Natural killer cell (primary cell): ENCODE data around the gene SPG11. TPM values are rescaled to one million over a fixed set of nuclear protein-coding genes. Genes with fewer than 3 reads are reported as not detected.
A peak's percentile ranks its signal among the peaks of the same experiment; 100 is the strongest.

Experiments
- ATAC-seq, 3 donors: fragments of 150-1000 bp in 2 of 3; fragments of 200-7000 bp in 1 of 3; cut with Tn5 transposase; 1 replicate in 1 of 3; 2 replicates in 2 of 3; pipeline ENCODE4 v1.10.0; 2021; ENCODE audit warnings: mild to moderate bottlenecking in 2 of 3, moderate library complexity in 2 of 3
- DNase-seq, 2 donors: peaks; one replicate each; pipeline versions ENCODE4 v3.0.0 to v3.0.0-alpha.2; 2013 to 2021; ENCODE audit warnings: mixed read lengths in 1 of 2
- H3K27ac ChIP-seq: one replicate; pipeline ENCODE4 v1.5.1; 2013; ENCODE audit warnings: mild to moderate bottlenecking, low read length
- H3K27me3 ChIP-seq: one replicate; pipeline ENCODE4 v1.6.1; 2013; ENCODE audit warnings: low read length; ENCODE audit not compliant: control insufficient read depth, insufficient read depth
- H3K36me3 ChIP-seq: one replicate; pipeline ENCODE4 v1.6.1; 2013; ENCODE audit warnings: low read length; ENCODE audit not compliant: control insufficient read depth, insufficient read depth
- H3K4me1 ChIP-seq: one replicate; pipeline ENCODE4 v1.6.1; 2013; ENCODE audit warnings: low read length; ENCODE audit not compliant: control insufficient read depth, insufficient read depth
- H3K4me3 ChIP-seq: one replicate; pipeline ENCODE4 v1.5.1; 2013; ENCODE audit warnings: low read length
- H3K9me3 ChIP-seq: one replicate; pipeline ENCODE4 v1.6.1; 2013; ENCODE audit warnings: low read length; ENCODE audit not compliant: control insufficient read depth, insufficient read depth
- H3K27ac Mint-ChIP-seq, 2 donors: one replicate each; pipeline ENCODE4 v1.8.0; 2022; ENCODE audit warnings: mild to moderate bottlenecking in 2 of 2, mixed read lengths in 2 of 2, moderate library complexity in 1 of 2
- H3K27me3 Mint-ChIP-seq, 2 donors: one replicate each; pipeline ENCODE4 v1.8.0; 2022; ENCODE audit warnings: low read depth in 2 of 2, mixed read lengths in 2 of 2
- H3K36me3 Mint-ChIP-seq: one replicate; pipeline ENCODE4 v1.8.0; 2022; ENCODE audit warnings: mixed read lengths
- H3K4me1 Mint-ChIP-seq, 2 donors: one replicate each; pipeline ENCODE4 v1.8.0; 2022; ENCODE audit warnings: mixed read lengths in 2 of 2
- H3K4me3 Mint-ChIP-seq: one replicate; pipeline ENCODE4 v1.8.0; 2022; ENCODE audit warnings: mild to moderate bottlenecking, moderate library complexity, mixed read lengths
- H3K9me3 Mint-ChIP-seq, 2 donors: one replicate each; pipeline ENCODE4 v1.8.0; 2022; ENCODE audit warnings: mixed read lengths in 2 of 2
- WGBS: methylation state at CpG from one replicate; pipeline ENCODE4 v1.1.7; 2013; ENCODE audit warnings: missing lambda C conversion rate; ENCODE audit not compliant: insufficient coverage; 5-methylcytosine and 5-hydroxymethylcytosine counted together
- intact Hi-C: fragments of 100-400 bp; cut with micrococcal nuclease; formaldehyde crosslinking; loops from one replicate; pipeline ENCODE4 v1.14.2; 2022
- total RNA-seq, 4 donors: library from RNA; stranded (reverse); fragments of 120-200 nt in 1 of 4; gene quantifications; one replicate each; pipeline versions ENCODE4 v1.2.3 to v1.2.4, GENCODE V29; 2013 to 2022
- TF ChIP-seq, protein P1 (sequence below): fragments of 200-600 bp; IDR thresholded peaks from one replicate; pipeline ENCODE4 v1.8.0; 2022; ENCODE audit warnings: antibody characterized with exemption

Gene SPG11
- total RNA-seq, 3 donors from 2014 or later (not counting 1 experiment from before 2014, with no cell fraction given): 123 to 154 (median 153) TPM

DNA sequence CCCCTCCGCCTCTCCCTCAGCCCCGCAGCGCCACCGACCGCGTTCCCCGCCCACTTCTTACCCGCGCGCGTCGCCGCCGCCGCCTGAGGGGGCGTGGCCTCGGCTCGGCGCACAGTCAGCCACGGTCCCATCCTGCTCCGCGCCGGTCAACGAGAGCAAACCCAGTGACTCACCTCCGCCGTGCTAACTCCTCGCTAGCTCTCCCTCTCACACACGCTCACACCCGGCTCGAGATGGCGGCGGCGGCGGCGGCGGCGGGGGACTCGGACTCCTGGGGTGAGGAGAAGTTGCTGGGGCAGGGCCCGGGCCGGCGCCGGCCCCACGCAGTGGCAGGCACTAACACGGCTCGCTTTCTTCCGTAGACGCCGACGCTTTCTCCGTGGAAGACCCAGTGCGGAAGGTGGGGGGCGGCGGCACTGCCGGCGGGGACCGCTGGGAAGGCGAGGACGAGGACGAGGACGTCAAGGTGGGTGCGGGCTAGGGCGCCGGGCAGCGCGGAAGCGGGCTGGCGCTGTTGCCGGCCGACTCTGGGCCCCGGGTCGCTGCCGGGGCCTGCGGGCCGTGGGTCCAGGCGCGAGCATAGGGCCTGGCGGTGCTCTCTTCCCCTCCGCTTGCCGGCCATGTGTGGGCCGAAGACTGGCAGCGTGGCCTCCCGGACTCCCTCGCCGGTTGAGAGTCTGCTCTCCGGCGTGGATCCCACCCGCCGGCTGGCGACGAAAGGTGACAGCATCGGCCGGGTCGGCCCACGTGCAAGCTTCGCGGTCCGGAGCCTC lies 126.3 kb downstream of the SPG11 start, which contains the start of gene EIF3J:
Gene EIF3J (plus strand): TSS at position 186 of the 773 bp plus-strand sequence. CDS start 48 bp downstream, at position 234.
- Mint-ChIP-seq H3K36me3 (peaks cover 10% of the 10 kb centered on the region), H3K27ac (peak within 1 kb of the TSS; percentile 94 to 97), H3K4me1 (peaks cover 44 to 47% of the 10 kb centered on the region in 2 donors), H3K9me3 (no peaks in the 10 kb centered on the region), H3K27me3 (no peaks in the 10 kb centered on the region), H3K4me3 (peak within 1 kb of the TSS; percentile 90)
- Histone ChIP-seq H3K4me1 (peaks cover 15% of the 10 kb centered on the region), H3K36me3 (peaks cover 13% of the 10 kb centered on the region), H3K4me3 (peak within 1 kb of the TSS; percentile 82), H3K27ac (peak within 1 kb of the TSS; percentile 76), H3K27me3 (no peaks in the 10 kb centered on the region), H3K9me3 (no peaks in the 10 kb centered on the region)
- ATAC-seq (peak; percentile 87 to 97 (median 90)), DNase-seq (peak; percentile 94 to 98)
- under 1% methylated on average over 96 of the region's 97 CpGs for WGBS
- TF ChIP-seq, protein P1, sequence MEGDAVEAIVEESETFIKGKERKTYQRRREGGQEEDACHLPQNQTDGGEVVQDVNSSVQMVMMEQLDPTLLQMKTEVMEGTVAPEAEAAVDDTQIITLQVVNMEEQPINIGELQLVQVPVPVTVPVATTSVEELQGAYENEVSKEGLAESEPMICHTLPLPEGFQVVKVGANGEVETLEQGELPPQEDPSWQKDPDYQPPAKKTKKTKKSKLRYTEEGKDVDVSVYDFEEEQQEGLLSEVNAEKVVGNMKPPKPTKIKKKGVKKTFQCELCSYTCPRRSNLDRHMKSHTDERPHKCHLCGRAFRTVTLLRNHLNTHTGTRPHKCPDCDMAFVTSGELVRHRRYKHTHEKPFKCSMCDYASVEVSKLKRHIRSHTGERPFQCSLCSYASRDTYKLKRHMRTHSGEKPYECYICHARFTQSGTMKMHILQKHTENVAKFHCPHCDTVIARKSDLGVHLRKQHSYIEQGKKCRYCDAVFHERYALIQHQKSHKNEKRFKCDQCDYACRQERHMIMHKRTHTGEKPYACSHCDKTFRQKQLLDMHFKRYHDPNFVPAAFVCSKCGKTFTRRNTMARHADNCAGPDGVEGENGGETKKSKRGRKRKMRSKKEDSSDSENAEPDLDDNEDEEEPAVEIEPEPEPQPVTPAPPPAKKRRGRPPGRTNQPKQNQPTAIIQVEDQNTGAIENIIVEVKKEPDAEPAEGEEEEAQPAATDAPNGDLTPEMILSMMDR: no peak
- intact Hi-C loops: loop anchor here (2.0 to 5.0 kb wide), 3 partner anchors 110 to 248 kb away; partner anchors contain the start of genes CTDSPL2 and GOLM2

DNA sequence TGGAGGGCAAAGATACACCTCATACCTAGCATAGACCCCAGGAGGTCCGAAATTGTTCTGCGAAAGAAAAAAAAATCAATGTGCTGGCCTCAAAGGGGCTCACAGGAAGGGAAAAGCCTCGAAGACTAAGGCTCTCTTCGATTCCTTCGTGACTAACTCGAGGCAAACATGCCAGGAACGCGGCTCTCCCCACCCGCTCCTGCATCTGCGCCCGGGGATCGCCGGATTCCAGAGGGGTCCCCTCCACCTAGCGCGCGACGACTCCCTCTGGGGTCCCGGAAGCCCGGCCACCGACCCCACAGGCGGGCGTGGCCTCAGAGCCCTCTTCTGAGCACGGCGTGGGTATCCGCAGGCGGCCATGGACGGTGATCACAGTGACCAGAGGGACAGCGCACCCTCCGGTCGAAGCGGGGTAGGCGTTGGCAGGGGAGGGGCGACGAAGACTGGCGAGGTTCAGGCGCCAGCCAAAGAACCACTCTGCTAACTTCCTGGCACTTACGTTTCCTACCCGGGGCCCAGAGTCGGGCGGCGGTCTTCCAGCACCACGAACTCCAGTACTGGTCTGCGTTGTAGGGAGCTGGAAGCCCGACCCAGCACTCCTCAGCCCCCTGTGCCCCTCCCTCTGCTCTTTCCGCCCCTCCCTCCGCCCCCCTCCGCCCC lies 127.0 kb downstream of the SPG11 start:
- H3K36me3 ChIP-seq: peaks cover 7% of the 10 kb centered on the region
- intact Hi-C loops: loop anchor here (2.0 to 5.0 kb wide), 3 partner anchors 109 to 248 kb away; partner anchors contain the start of genes CTDSPL2 and GOLM2
- Mint-ChIP-seq H3K4me1 (peaks cover 37 to 42% of the 10 kb centered on the region in 2 donors), H3K4me3 (peak overlapping the region; percentile 90), H3K36me3 (peaks cover 5% of the 10 kb centered on the region), H3K27ac (peak overlapping the region; percentile 94 to 97), H3K9me3 (no peaks in the 10 kb centered on the region), H3K27me3 (no peaks in the 10 kb centered on the region)
- H3K4me3 ChIP-seq: peak overlapping the region; percentile 82
- DNase-seq: no peak
- TF ChIP-seq, protein P1: no peak
- under 1% methylated on average over 43 of the region's 47 CpGs for WGBS
- no peaks in the 10 kb centered on the region for H3K9me3 ChIP-seq
- no peaks in the 10 kb centered on the region for H3K27me3 ChIP-seq
- peaks cover 15% of the 10 kb centered on the region for H3K4me1 ChIP-seq
- peak; percentile 61 to 80 (median 66) for ATAC-seq
- H3K27ac ChIP-seq: peak overlapping the region; percentile 75

DNA sequence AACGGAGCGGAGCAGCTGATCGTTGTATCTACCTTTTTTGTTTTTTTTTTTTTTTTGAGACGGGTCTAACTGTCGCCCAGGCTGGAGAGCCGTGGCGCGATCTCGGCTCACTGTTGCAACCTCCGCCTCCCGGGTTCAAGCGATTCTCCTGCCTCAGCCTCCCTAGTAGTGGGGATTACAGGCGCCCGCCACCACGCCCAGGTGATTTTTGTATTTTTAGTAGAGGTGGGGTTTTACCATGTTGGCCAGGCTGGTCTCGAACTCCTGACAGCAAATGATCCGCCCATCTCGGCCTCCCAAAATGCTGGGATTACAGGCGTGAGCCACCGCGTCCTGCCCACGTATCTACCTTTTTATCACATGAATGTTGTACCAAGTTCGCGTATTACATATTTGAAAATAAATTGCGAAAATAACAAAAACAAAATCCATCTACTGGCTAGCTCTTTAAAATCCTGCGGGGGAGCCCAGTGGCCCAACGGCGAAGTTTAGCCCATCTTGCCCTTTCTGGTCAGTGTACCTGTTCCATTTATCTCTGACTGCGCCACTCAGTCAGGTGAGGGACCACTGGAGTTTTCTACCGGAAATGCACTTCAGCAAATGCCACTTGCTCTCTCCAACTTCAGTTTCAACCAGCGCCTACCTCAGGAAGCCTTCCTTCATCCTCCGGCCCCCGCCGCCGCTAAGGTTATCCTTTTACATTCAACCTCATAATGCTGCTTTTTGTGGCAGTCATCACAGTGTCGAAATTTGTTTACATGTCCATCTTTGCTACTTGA lies 127.8 kb downstream of the SPG11 start:
- H3K27ac Mint-ChIP-seq: peak overlapping the region; percentile 94 to 97
- peak in 1 of 2 donors; percentile 57 for DNase-seq
- WGBS: 64% methylated on average over 36 of the region's 36 CpGs

More for the DNA sequence above, 127.8 kb downstream of the SPG11 start:
- TF ChIP-seq, protein P1: no peak
- ATAC-seq: no peak
- no peaks in the 10 kb centered on the region for H3K27me3 Mint-ChIP-seq
- Histone ChIP-seq H3K4me3 (peak overlapping the region; percentile 82), H3K9me3 (no peaks in the 10 kb centered on the region), H3K4me1 (peaks cover 15% of the 10 kb centered on the region), H3K27ac (peak overlapping the region; percentile 75), H3K27me3 (no peaks in the 10 kb centered on the region), H3K36me3 (peaks cover 3% of the 10 kb centered on the region)
- H3K4me3 Mint-ChIP-seq: peak overlapping the region; percentile 90
- intact Hi-C loops: loop anchor here (2.0 to 5.0 kb wide), 3 partner anchors 108 to 247 kb away; partner anchors contain the start of genes CTDSPL2 and GOLM2
- H3K4me1 Mint-ChIP-seq: peaks cover 30 to 34% of the 10 kb centered on the region in 2 donors
- no peaks in the 10 kb centered on the region for H3K36me3 Mint-ChIP-seq
- H3K9me3 Mint-ChIP-seq: no peaks in the 10 kb centered on the region
